HG02884 (cell line): Measurements from ENCODE around the gene RASD2.

Experiments
- ATAC-seq: cut with Tn5 transposase; IDR thresholded peaks from one replicate; pipeline ENCODE4 v1.9.1; 2021; ENCODE audit warnings: mild to moderate bottlenecking, moderate library complexity; ENCODE audit not compliant: unreplicated experiment

Gene RASD2

GRCh38 chr22:35517769-35518530 is 22.7 kb upstream of the RASD2 start:
- ATAC-seq: no peak

- no peak for ATAC-seq
Measured at GRCh38 chr22:35518811-35519210, 21.8 kb upstream of the RASD2 start.

- no peak for ATAC-seq
Measured at GRCh38 chr22:35519306-35520000, 21.2 kb upstream of the RASD2 start.

GRCh38 chr22:35521358-35522224 is 19.0 kb upstream of the RASD2 start:
- no peak for ATAC-seq

- no peak for ATAC-seq
Measured at GRCh38 chr22:35522225-35523149, 18.1 kb upstream of the RASD2 start.

- no peak for ATAC-seq
Measured at GRCh38 chr22:35523167-35523947, 17.3 kb upstream of the RASD2 start.

- ATAC-seq: no peak
Measured at GRCh38 chr22:35524966-35525686, 15.5 kb upstream of the RASD2 start.

- no peak for ATAC-seq
Measured at GRCh38 chr22:35525687-35526332, 14.8 kb upstream of the RASD2 start.

- no peak for ATAC-seq
Measured at GRCh38 chr22:35526333-35526979, 14.2 kb upstream of the RASD2 start.

GRCh38 chr22:35528927-35529326 is 11.7 kb upstream of the RASD2 start:
- ATAC-seq: no peak

- ATAC-seq: no peak
Measured at GRCh38 chr22:35530700-35531099, 9.9 kb upstream of the RASD2 start.

GRCh38 chr22:35531202-35531601 is 9.4 kb upstream of the RASD2 start:
- no peak for ATAC-seq

- ATAC-seq: no peak
Measured at GRCh38 chr22:35531676-35532075, 9.0 kb upstream of the RASD2 start.

- ATAC-seq: no peak
Measured at GRCh38 chr22:35533365-35534029, 7.1 kb upstream of the RASD2 start.

GRCh38 chr22:35534091-35534490 is 6.5 kb upstream of the RASD2 start:
- no peak for ATAC-seq

- ATAC-seq: no peak
Measured at GRCh38 chr22:35537232-35537631, 3.4 kb upstream of the RASD2 start.

GRCh38 chr22:35538801-35539321 is 1.8 kb upstream of the RASD2 start:
- ATAC-seq: no peak
